ENCODE data around the gene KIF16B.
"Not testable (repeated sequence)": the region's sequence is repeated elsewhere in the genome, so short reads cannot be mapped to it uniquely, and the experiment has no call there.

The KIF16B gene

GRCh38 chr20:16554766-16555543, 18.3 kb downstream of the KIF16B start:
- DNase-seq: no peak

- DNase-seq: no peak
These were observed 19.6 kb downstream of the KIF16B start for GRCh38 chr20:16553684-16554083.

GRCh38 chr20:16553101-16553500, 20.1 kb downstream of the KIF16B start:
- no peak for DNase-seq

DNA sequence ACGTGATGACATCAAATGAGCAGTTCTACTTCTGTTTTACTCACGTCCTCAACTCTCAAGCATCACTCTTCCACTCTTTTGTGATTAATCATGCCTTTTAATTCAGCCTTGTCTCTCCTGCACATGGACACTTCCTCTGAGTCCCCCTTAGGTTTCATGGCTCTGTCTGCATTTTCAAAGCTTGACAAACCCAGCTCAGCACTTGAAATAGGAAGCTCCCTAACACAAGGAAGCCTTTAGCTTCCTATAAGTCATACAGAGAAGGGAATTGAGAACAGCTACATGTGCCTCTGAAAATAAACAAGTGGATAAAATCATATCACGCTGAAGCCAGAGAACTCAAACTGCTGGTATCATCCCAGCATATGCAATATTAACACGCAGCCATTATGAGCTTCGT, 21.2 kb downstream of the KIF16B start:
- no peak for DNase-seq

- DNase-seq: no peak
These were observed 21.6 kb downstream of the KIF16B start for GRCh38 chr20:16551607-16552006.

DNA sequence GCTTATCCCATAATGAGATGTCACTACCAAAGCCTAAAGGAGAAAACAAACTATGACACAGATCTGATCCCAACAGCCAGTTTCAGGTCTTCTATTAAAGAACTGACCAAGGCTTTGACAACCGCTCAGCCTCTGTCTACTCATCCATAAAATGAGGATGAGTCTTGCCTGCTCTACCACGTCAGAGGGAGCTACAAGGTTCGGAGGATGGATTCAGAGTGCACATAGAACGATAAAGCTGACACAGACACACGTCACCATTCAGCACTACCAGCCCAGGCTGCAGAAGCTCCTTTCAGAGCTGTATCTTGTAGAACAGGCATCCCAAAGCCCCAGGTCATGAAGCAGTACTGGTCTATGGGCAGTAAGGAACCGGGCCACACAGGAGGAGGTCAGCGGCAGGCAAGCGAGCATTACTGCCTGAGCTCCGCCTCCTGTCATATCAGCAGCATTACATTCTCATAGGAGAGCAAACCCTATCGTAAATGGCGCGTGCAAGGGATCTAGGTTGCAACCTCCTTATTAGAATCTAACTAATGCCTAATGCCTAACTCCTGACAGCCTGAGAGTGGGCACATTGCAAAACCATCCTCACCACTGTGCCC, 25.1 kb downstream of the KIF16B start:
- DNase-seq: no peak

- DNase-seq: no peak
These were observed 28.3 kb downstream of the KIF16B start for GRCh38 chr20:16544949-16545348.

- DNase-seq: no peak
These were observed 30.8 kb downstream of the KIF16B start for GRCh38 chr20:16542477-16542876.

DNA sequence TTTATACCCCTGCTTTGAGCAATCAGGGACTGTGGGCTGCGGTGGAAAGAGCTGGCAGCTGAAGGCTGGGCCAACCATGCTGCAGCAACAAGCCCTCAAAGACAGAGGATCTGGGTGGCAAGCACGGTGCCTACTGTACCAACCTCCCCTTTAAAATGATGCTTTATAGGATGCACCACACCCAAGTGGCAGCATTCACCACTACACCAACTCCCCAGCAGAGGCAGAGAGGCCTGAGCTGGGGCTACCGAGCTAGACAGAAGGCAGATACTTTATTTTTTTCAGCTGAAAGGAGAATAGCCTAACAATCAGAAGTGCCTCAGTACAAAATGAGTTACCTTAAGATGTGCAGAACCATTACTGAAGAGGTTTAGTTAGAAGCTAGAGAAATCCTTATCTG, 31.4 kb downstream of the KIF16B start:
- no peak for DNase-seq

GRCh38 chr20:16541226-16541625, 32.0 kb downstream of the KIF16B start:
- DNase-seq: no peak

GRCh38 chr20:16539280-16540021, 33.8 kb downstream of the KIF16B start:
- no peak for DNase-seq

- no peak for DNase-seq
These were observed 34.5 kb downstream of the KIF16B start for GRCh38 chr20:16538779-16539178.

- DNase-seq: no peak
These were observed 35.3 kb downstream of the KIF16B start for GRCh38 chr20:16537918-16538317.

DNA sequence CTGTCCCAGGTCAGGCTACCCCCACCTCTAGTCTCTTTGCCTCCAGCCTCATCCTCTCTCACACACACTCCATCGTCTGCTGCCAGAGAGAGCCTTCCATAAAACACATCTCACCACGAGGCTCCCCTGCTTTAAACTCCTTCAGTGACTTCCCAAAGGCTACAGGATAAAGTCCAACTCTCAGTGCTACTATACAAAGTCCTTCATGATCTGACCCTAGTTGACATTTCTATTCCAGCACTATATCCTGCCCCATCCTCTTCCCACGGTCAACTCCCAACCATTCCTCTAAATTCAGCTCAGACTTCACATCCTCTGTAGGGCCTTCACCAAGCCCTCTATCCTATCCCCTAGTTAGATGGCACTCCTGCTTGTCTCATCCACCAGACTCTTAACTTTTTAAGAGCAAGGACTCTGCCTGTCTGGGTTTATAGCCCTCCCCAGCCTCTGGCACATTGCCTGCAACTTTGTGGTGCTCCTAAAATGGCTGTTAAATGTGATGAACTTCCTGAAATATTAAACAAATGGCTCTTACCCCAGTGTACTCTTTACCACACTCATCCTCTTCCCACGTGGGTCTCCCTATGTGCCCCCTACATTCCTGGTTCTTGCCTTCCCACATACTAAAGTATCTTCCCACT, 36.1 kb downstream of the KIF16B start:
- no peak for DNase-seq

- no peak for DNase-seq
These were observed 38.0 kb downstream of the KIF16B start for GRCh38 chr20:16535277-16535676.

DNA sequence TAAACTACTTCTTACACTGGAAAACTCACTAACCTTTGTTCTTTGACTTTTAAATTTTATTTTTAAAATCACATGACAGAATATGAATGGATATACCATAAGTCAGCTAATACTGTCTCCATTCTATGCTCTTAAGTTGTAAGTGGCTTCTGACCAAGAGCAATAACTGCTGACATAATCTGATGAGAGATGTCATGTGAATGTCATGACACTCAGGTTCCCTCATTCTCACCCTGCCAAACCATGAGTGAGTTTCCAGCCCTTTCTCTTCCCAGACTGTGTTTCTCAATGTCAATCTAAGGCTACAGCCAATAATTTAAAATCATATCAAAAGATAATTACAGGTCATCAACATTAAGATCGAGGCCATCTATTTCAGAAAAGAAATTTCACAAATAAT, 39.7 kb downstream of the KIF16B start:
- DNase-seq: no peak

GRCh38 chr20:16531485-16531884, 41.8 kb downstream of the KIF16B start:
- DNase-seq: no peak

DNA sequence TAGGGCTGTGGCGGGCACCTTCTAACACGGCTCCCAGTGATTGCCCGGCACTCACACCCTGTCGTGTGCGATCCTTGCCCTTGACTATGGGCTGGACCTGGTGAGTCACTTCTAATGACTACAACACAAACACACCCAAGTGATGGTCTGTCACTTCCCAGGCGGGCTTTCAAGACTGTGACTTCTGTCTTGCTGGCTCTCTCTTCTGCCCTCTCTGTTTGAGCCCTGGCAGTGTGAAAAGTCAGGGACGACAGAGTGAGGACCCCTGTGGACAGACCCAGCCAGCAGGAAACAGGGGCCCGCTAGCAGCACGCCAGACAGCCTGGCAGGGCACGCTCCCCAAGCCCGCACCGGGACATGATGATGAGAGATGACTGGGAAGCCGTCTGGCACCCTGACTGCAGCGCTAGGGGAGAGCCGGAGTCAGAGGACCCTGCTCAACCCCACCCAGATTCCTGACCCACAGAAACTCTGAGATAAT, 43.0 kb downstream of the KIF16B start:
- no peak for DNase-seq

GRCh38 chr20:16528078-16528477, 45.2 kb downstream of the KIF16B start:
- no peak for DNase-seq

- no peak for DNase-seq
These were observed 45.8 kb downstream of the KIF16B start for GRCh38 chr20:16527438-16527837.

DNA sequence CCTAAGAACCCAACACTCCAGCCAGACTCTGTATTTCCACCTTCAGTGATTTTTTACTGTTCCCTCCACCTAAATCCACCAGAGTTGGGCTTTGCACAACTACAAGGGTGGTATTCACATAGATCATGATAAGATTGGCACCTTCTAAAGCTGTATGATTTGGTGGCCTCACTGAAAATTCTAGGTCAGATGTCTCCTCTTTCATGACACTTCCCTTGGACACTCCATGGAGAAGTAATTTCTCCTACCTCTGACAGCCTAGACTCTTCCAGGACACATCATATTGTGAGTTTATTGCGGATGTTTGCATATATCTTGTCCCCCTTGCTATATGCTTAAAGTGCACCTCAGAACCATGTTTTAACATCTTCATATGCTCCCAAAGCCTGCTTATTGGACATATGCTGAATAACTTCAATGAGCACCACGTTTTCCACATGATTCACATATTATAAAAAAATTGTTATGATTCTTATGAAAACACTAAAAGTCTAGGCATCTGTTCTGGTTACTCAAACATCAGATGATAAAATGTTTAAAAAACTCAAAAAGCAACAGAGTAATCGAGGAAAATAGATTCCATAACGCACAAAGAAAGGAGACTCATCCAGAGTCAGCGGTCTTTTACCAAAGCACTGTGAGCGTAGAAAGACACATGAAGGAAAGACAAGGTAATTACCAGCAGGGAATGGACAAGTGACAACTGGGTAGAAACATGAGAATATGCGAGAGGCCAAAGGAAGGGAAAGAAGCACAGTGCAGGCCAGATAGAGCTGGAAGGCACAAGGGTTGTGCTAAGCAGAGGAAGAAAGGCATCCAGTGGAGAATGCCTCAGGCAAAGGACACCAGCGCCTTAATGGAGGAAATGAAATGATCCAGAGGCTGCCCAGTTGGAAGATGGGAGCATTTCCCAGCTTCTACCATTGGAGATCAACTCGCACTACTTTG, 46.5 kb downstream of the KIF16B start:
- no peak for DNase-seq

- not testable (repeated sequence) for DNase-seq
These were observed 50.6 kb downstream of the KIF16B start for GRCh38 chr20:16522651-16523050.

Data from NCI-H1092 (cell line).